Activated T-cell treated with anti-CD3 and anti-CD28 coated beads for 24 hours (primary cell): ENCODE results near the gene SEPTIN1.
"Not testable (repeated sequence)": the region's sequence is repeated elsewhere in the genome, so short reads cannot be mapped to it uniquely, and the experiment has no call there.

ENCODE experiments used
- DNase-seq: peaks from one replicate; pipeline ENCODE4 v3.0.0-alpha.2; 2020; ENCODE audit warnings: low read depth

The SEPTIN1 gene

DNA sequence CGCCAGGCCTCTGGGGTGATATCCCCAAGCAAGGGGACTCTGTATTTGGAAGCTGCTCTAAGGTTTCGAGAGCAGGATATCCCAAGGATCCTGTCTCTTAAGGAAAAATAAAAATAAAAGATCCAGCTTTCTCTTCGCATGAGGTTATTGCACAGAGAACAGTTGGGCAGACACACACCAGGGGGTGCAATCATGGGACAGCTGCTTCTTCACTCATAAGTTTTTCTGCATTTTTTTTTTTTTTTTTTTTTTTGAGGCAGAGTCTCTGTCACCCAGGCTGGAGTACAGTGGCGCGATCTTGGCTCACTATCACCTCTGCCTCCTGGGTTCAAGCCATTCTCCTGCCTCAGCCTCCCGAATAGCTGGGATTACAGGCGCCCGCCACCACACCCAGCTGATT lies 40.4 kb downstream of the SEPTIN1 start:
- not testable (repeated sequence) for DNase-seq

DNA sequence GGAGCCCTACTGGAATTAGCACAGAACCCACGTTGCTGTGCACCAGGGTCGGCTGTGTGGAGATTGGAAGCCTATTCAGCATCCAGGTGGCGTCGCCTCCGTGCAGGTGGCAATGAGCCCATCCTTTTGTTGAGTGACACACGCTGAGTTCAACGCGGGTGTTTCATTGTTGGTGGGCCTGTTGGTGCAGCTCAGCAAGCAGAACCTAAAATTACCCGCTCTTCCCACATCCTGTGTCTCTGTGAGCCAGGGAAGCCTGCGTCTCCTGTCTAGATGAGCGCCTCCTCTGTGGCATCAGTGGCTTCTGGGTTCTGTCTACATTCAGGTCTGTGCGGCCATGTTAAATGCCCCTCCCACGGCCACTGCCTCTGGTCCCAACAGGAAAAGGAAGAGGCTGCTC lies 41.7 kb downstream of the SEPTIN1 start:
- no peak for DNase-seq

GRCh38 chr16:30338715-30339114 lies 43.6 kb downstream of the SEPTIN1 start:
- DNase-seq, result not testable (repeated sequence)

GRCh38 chr16:30337964-30338357 lies 44.4 kb downstream of the SEPTIN1 start:
- DNase-seq, result not testable (repeated sequence)

- DNase-seq, result no peak
Observed at GRCh38 chr16:30335598-30336474, 46.5 kb downstream of the SEPTIN1 start.

GRCh38 chr16:30335028-30335597 lies 47.2 kb downstream of the SEPTIN1 start:
- peak; percentile 81 for DNase-seq

GRCh38 chr16:30334473-30334989 lies 47.8 kb downstream of the SEPTIN1 start:
- DNase-seq, result peak; percentile 79
